Fibroblast of pulmonary artery (primary cell): ENCODE results near the gene SAXO1.
"Not testable (repeated sequence)": the region's sequence is repeated elsewhere in the genome, so short reads cannot be mapped to it uniquely, and the experiment has no call there.

Source experiments
- DNase-seq: peaks from one replicate; pipeline ENCODE4 v3.0.0-alpha.2; 2010; ENCODE audit warnings: low read depth
- H3K4me3 ChIP-seq: replicated peaks from 2 replicates; pipeline ENCODE4 v1.5.1; 2011; ENCODE audit warnings: low read depth, mild to moderate bottlenecking, control low read depth, low read length, moderate library complexity
- TF ChIP-seq, protein P1 (sequence below): IDR thresholded peaks from 2 replicates; pipeline ENCODE4 v1.5.1; 2011; ENCODE audit warnings: mild to moderate bottlenecking, control low read depth, low read length, inconsistent platforms; ENCODE audit errors: missing control alignments

SAXO1 gene

DNA sequence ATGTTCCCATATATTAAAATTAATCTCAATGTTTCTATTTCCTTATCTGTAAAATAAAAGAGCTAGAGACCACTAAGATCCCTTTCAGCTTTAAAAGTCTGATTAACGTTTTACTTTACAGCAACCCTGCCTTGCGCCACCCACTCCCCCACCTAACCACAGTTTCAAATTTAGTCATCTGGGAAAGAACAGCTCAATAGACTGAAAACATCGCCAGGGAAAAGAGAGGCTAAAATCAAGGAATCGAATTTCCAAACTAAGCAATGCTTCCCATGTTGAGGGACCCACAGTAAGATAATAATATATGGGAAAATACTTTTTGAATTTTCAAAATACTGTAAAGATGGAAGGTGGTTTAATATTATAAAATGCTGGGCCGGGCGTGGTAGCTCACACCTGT lies 6.6 kb downstream of the SAXO1 start:
- no peak for DNase-seq
- TF ChIP-seq, protein P1, sequence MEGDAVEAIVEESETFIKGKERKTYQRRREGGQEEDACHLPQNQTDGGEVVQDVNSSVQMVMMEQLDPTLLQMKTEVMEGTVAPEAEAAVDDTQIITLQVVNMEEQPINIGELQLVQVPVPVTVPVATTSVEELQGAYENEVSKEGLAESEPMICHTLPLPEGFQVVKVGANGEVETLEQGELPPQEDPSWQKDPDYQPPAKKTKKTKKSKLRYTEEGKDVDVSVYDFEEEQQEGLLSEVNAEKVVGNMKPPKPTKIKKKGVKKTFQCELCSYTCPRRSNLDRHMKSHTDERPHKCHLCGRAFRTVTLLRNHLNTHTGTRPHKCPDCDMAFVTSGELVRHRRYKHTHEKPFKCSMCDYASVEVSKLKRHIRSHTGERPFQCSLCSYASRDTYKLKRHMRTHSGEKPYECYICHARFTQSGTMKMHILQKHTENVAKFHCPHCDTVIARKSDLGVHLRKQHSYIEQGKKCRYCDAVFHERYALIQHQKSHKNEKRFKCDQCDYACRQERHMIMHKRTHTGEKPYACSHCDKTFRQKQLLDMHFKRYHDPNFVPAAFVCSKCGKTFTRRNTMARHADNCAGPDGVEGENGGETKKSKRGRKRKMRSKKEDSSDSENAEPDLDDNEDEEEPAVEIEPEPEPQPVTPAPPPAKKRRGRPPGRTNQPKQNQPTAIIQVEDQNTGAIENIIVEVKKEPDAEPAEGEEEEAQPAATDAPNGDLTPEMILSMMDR: no peak
- H3K4me3 ChIP-seq: no peak overlapping the region

- TF ChIP-seq, protein P1: no peak
- no peak overlapping the region for H3K4me3 ChIP-seq
- no peak for DNase-seq
Measured at GRCh38 chr9:19023078-19023477, 9.9 kb downstream of the SAXO1 start.

- H3K4me3 ChIP-seq: no peak overlapping the region
- TF ChIP-seq, protein P1: no peak
- DNase-seq: no peak
Measured at GRCh38 chr9:19022206-19022605, 10.8 kb downstream of the SAXO1 start.

GRCh38 chr9:19021649-19022048 lies 11.4 kb downstream of the SAXO1 start:
- not testable (repeated sequence) for DNase-seq, H3K4me3 ChIP-seq

DNA sequence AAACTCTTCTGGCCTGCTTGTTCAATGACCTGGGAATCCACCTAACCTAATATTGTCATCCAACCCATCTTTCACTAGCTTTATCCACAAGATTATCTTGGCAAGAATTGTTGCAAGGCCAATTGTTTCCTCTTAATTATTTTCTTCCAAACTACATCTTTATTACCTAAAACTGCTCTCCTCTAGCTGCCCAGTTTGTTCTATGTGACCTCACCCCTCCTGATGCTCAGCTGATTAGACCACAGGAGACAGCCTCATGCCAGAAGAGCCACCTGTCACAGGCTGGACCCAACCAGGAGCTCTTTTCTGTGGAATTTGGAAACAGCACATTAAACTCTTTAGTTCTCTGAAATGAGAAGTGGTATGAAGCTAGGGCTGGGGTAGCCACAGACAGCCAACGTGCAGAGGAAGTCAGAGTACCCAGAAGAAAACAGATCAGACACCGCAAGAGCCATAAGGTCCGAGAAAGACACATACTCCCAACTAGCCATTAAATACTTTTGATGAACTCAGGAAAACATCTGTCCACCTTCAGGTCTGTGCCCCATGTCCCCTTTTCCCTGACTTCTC lies 12.0 kb downstream of the SAXO1 start:
- TF ChIP-seq, protein P1: no peak
- no peak for DNase-seq
- H3K4me3 ChIP-seq: no peak overlapping the region

DNA sequence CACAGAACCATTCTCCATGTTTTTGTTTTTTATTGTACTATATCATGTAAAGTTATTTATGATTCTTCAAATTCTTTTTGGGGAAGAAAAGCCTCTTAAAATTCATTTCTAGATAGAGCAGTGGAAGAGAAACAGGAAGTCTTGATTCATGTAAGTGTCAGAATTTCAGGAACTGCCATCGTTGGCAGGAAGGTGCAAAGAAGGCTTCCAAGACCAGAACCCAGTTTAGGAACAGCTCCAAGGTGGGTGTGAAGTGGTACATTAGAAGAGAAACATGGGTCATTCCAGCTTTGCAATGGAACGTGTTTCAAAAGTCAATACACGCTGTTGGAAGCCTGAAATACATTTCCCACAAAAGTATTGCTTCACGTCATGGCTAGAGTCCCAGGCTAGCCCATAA lies 14.8 kb downstream of the SAXO1 start:
- no peak overlapping the region for H3K4me3 ChIP-seq
- no peak for DNase-seq
- TF ChIP-seq, protein P1: no peak

DNA sequence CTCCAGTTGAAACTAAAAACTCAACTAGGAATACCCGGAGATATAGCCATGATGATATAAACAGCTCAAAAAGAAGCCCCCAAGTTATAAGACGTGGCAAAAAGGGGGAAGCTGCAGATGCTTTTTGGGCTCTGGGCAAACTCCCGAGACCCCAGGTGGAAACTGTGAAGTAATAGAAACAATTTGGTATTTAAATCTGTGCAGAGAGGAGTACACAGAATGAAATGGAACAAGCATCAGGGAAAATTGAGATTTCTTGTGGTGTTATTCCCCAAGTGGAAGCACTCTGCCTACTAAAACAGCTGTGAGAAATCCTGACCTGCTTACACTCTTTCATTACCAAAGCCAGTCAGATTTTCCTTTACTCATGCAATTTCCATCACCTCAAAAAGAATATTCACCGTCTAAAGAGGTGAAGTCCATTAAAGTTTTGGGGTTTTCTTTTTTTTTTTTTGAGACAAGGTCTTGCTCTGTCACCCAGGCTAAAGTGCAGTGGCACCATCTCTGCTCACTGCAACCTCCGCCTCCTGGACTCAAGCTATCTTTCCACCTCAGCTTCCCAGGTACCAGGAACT lies 23.5 kb downstream of the SAXO1 start:
- no peak overlapping the region for H3K4me3 ChIP-seq
- DNase-seq: no peak
- TF ChIP-seq, protein P1: no peak
